B cell (primary cell): Measurements from ENCODE around the gene KIAA0232. TPM values are rescaled to one million over a fixed set of nuclear protein-coding genes. Genes with fewer than 3 reads are reported as not detected.

Experiments used
- ATAC-seq: fragments of 200-7000 bp; cut with Tn5 transposase; one replicate; pipeline ENCODE4 v1.10.0; 2021; ENCODE audit warnings: low read depth, mild to moderate bottlenecking, moderate number of reproducible peaks, moderate library complexity
- CTCF ChIA-PET: fragments of 350-600 bp; sonication (Branson Sonifier 250); formaldehyde crosslinking; loops from one replicate; lab custom pipeline; 2021; ENCODE audit warnings: antibody characterized with exemption, inconsistent platforms; lab: Charles Lee
- POLR2A ChIA-PET: fragments of 350-600 bp; sonication (Branson Sonifier 250); formaldehyde crosslinking; loops from one replicate; lab custom pipeline; 2021; ENCODE audit warnings: antibody characterized with exemption; lab: Charles Lee
- DNase-seq: peaks from one replicate; pipeline ENCODE4 v3.0.0; 2013
- H2AFZ ChIP-seq: 2 replicates; pipeline ENCODE4 v1.6.1; 2012; ENCODE audit warnings: mild to moderate bottlenecking, low read depth, low read length; ENCODE audit not compliant: insufficient read depth, poor library complexity, severe bottlenecking
- H3K27ac ChIP-seq, 2 donors: 1 replicate in 1 of 2; 2 replicates in 1 of 2; pipeline ENCODE4 v1.5.1; 2012 to 2013; ENCODE audit warnings: low read length in 2 of 2, mild to moderate bottlenecking in 2 of 2, moderate library complexity in 1 of 2
- H3K27me3 ChIP-seq, 4 experiments: fragments of 200-600 bp in 1 of 4; sonication (generic) in 1 of 4; replicated peaks in 1 of 4; 1 replicate in 2 of 4; 2 replicates in 2 of 4; pipeline versions ENCODE4 v1.6.1 to v1.7.0; 2013 to 2016; ENCODE audit warnings: low read length in 3 of 4, mild to moderate bottlenecking in 2 of 4, mixed read lengths in 1 of 4, moderate library complexity in 1 of 4; ENCODE audit not compliant: insufficient read depth in 4 of 4, control insufficient read depth in 3 of 4; ENCODE audit errors: control extremely low read depth in 1 of 4
- H3K36me3 ChIP-seq, 2 experiments: replicated peaks in 1 of 2; 1 replicate in 1 of 2; 2 replicates in 1 of 2; pipeline versions ENCODE4 v1.6.1 to v1.7.1; 2013; ENCODE audit warnings: low read length in 1 of 2; ENCODE audit not compliant: insufficient read depth in 2 of 2, control insufficient read depth in 1 of 2; ENCODE audit errors: control extremely low read depth in 1 of 2, extremely low read depth in 1 of 2
- H3K4me1 ChIP-seq, 2 donors: fragments of 200-600 bp in 1 of 2; sonication (generic) in 1 of 2; 1 replicate in 1 of 2; 2 replicates in 1 of 2; pipeline versions ENCODE4 v1.5.1 to v1.6.1; 2013 to 2017; ENCODE audit warnings: low read length in 2 of 2; ENCODE audit not compliant: control insufficient read depth in 2 of 2, insufficient read depth in 2 of 2
- H3K4me2 ChIP-seq: replicated peaks from 2 replicates; pipeline ENCODE3; 2012; ENCODE audit warnings: mild to moderate bottlenecking, low read depth, low read length; ENCODE audit not compliant: poor library complexity, severe bottlenecking
- H3K4me3 ChIP-seq, 5 experiments: fragments of 200-600 bp in 1 of 5; sonication (generic) in 1 of 5; 1 replicate in 3 of 5; 2 replicates in 2 of 5; pipeline versions ENCODE4 v1.5.1 to v1.7.0; 2011 to 2016; ENCODE audit warnings: low read length in 4 of 5, mild to moderate bottlenecking in 4 of 5, low read depth in 2 of 5, control low read depth in 1 of 5, moderate library complexity in 1 of 5; ENCODE audit not compliant: insufficient read depth in 1 of 5; ENCODE audit errors: control extremely low read depth in 1 of 5, extremely low read depth in 1 of 5
- H3K79me2 ChIP-seq: fragments of 200-600 bp; sonication (generic); one replicate; pipeline ENCODE4 v1.6.0; 2016; ENCODE audit warnings: low read length; ENCODE audit not compliant: control insufficient read depth, insufficient read depth
- H3K9ac ChIP-seq: fragments of 200-600 bp; sonication (generic); 2 replicates; pipeline ENCODE4 v1.6.1; 2017; ENCODE audit warnings: mild to moderate bottlenecking, low read length, moderate library complexity
- H3K9me3 ChIP-seq, 3 donors: one replicate each; pipeline versions ENCODE4 v1.6.1 to v1.7.1; 2013; ENCODE audit warnings: low read length in 2 of 3; ENCODE audit not compliant: control insufficient read depth in 2 of 3, insufficient read depth in 1 of 3; ENCODE audit errors: control extremely low read depth in 1 of 3
- H4K20me1 ChIP-seq: 2 replicates; pipeline ENCODE4 v1.6.0; 2012; ENCODE audit warnings: mild to moderate bottlenecking, low read length; ENCODE audit not compliant: insufficient read depth, control insufficient read depth, poor library complexity, severe bottlenecking
- H3K27ac Mint-ChIP-seq: one replicate; pipeline ENCODE4 v1.8.0; 2021; ENCODE audit warnings: mixed read lengths
- H3K27me3 Mint-ChIP-seq: one replicate; pipeline ENCODE4 v1.8.0; 2021; ENCODE audit warnings: mixed read lengths
- H3K4me1 Mint-ChIP-seq: one replicate; pipeline ENCODE4 v1.8.0; 2021; ENCODE audit warnings: mixed read lengths
- H3K4me3 Mint-ChIP-seq: one replicate; pipeline ENCODE4 v1.8.0; 2021; ENCODE audit warnings: mixed read lengths
- H3K9me3 Mint-ChIP-seq: one replicate; pipeline ENCODE4 v1.8.0; 2022; ENCODE audit warnings: mixed read lengths; ENCODE audit not compliant: insufficient read depth
- CTCF ChIP-seq: fragments of 200-600 bp; IDR thresholded peaks from one replicate; pipeline ENCODE4 v1.8.0; 2022; ENCODE audit warnings: antibody characterized with exemption, mild to moderate bottlenecking
- EZH2 ChIP-seq: IDR thresholded peaks from 2 replicates; pipeline ENCODE4 v1.6.1; 2012; ENCODE audit warnings: borderline replicate concordance, low read depth, mild to moderate bottlenecking, moderate library complexity, low read length; ENCODE audit not compliant: insufficient read depth, poor library complexity, severe bottlenecking
- WGBS: methylation state at CpG from one replicate; pipeline ENCODE4 v1.1.5; 2013; ENCODE audit warnings: missing lambda C conversion rate; ENCODE audit not compliant: insufficient coverage; 5-methylcytosine and 5-hydroxymethylcytosine counted together
- intact Hi-C: fragments of 100-400 bp; cut with micrococcal nuclease; formaldehyde crosslinking; loops from one replicate; pipeline ENCODE4 v1.10.0; 2022
- polyA plus RNA-seq: library from polyadenylated mRNA; depleted of rRNA; stranded (reverse); fragments of >200 nt; gene quantifications from 2 replicates; pipeline ENCODE4 v1.2.3, GENCODE V29; 2012
- total RNA-seq, 2 donors: library from RNA; stranded (reverse); fragments of 120-200 nt in 1 of 2; gene quantifications; 1 replicate in 1 of 2; 2 replicates in 1 of 2; pipeline versions ENCODE4 v1.2.3 to v1.2.4, GENCODE V29; 2013 to 2022

The KIAA0232 gene
- total and polyA plus RNA-seq, 2 donors (not counting 1 experiment from before 2014, with no cell fraction given), result 2.9 to 20.8 TPM

- H3K4me3 Mint-ChIP-seq, result peak overlapping the region; percentile 81
- Histone ChIP-seq H3K4me3 (no peak overlapping the region), H3K27me3 (peaks cover 0 to 6% (median 0%) of the 10 kb centered on the region in 4 experiments), H3K4me1 (peaks cover 16 to 25% of the 10 kb centered on the region in 2 donors), H3K9ac (no peak overlapping the region), H3K27ac (no peak overlapping the region), H3K4me2 (no peak overlapping the region), H2AFZ (no peak overlapping the region), H3K79me2 (peaks cover 8% of the 10 kb centered on the region), H4K20me1 (peaks cover 13% of the 10 kb centered on the region), H3K36me3 (no peaks in the 10 kb centered on the region), H3K9me3 (no peaks in the 10 kb centered on the region)
- no peak overlapping the region for H3K27ac Mint-ChIP-seq
- WGBS, result 82% methylated on average over 8 of the region's 17 CpGs
- H3K4me1 Mint-ChIP-seq, result peaks cover 23% of the 10 kb centered on the region
- TF ChIP-seq CTCF (no peak), EZH2 (no peak)
- DNase-seq (no peak), ATAC-seq (no peak)
- H3K9me3 Mint-ChIP-seq, result no peaks in the 10 kb centered on the region
- CTCF ChIA-PET, result interaction anchor here (0.7 to 1.7 kb wide), 3 partner anchors 94 to 194 kb away, joined by 3 to 5 read pairs (median 5); no protein-coding TSS in a partner anchor
- H3K27me3 Mint-ChIP-seq, result no peaks in the 10 kb centered on the region
- POLR2A ChIA-PET, result no interaction called here
- intact Hi-C loops, result no loop called here
Observed at GRCh38 chr4:6779667-6780565, 2.6 kb upstream of the KIAA0232 start.

- Mint-ChIP-seq H3K9me3 (no peaks in the 10 kb centered on the region), H3K27me3 (no peaks in the 10 kb centered on the region), H3K4me3 (peak overlapping the region; percentile 81), H3K4me1 (peaks cover 31% of the 10 kb centered on the region), H3K27ac (peak overlapping the region; percentile 81)
- intact Hi-C loops, result no loop called here
- Histone ChIP-seq H3K79me2 (peaks cover 19% of the 10 kb centered on the region), H3K4me3 (no peak overlapping the region), H3K27me3 (peaks cover 0 to 4% (median 0%) of the 10 kb centered on the region in 4 experiments), H3K36me3 (peaks cover 0 to 2% of the 10 kb centered on the region in 2 experiments), H2AFZ (peak overlapping the region; percentile 75), H3K4me2 (no peak overlapping the region), H3K27ac (no peak overlapping the region), H3K9ac (no peak overlapping the region), H4K20me1 (peaks cover 25% of the 10 kb centered on the region), H3K4me1 (peaks cover 16 to 25% of the 10 kb centered on the region in 2 donors), H3K9me3 (no peaks in the 10 kb centered on the region)
- TF ChIP-seq EZH2 (no peak), CTCF (no peak)
- ChIA-PET POLR2A (interaction anchor here (1.9 kb wide), 1 partner anchor 129 kb away, joined by 6 read pairs; the partner anchor contains the start of gene TBC1D14), CTCF (interaction anchor here (1.3 to 1.7 kb wide), 2 partner anchors 63 to 93 kb away, joined by 3 to 5 read pairs; no protein-coding TSS in a partner anchor)
- 100% methylated on average over 5 of the region's 8 CpGs for WGBS
- ATAC-seq (no peak), DNase-seq (no peak)
Observed at GRCh38 chr4:6781113-6781512, 1.4 kb upstream of the KIAA0232 start.
